ENCODE measurements around the gene ARL13A.
"Not testable (repeated sequence)": the region's sequence is repeated elsewhere in the genome, so short reads cannot be mapped to it uniquely, and the experiment has no call there.

ARL13A gene

GRCh38 chrX:100994352-100995281 lies 25.1 kb downstream of the ARL13A start:
- no peak for DNase-seq

GRCh38 chrX:100995469-100995868 lies 26.0 kb downstream of the ARL13A start:
- no peak for DNase-seq

- no peak for DNase-seq
Measured at GRCh38 chrX:100999451-100999850, 29.9 kb downstream of the ARL13A start.

GRCh38 chrX:101009090-101009489 lies 39.6 kb downstream of the ARL13A start:
- no peak for DNase-seq

GRCh38 chrX:101012031-101012430 lies 42.5 kb downstream of the ARL13A start:
- not testable (repeated sequence) for DNase-seq

- no peak for DNase-seq
Measured at GRCh38 chrX:101022020-101022419, 52.5 kb downstream of the ARL13A start.

- no peak for DNase-seq
Measured at GRCh38 chrX:101025126-101025525, 55.6 kb downstream of the ARL13A start.

- DNase-seq = no peak
Measured at GRCh38 chrX:101028562-101028961, 59.1 kb downstream of the ARL13A start.

GRCh38 chrX:101029665-101030064 lies 60.2 kb downstream of the ARL13A start:
- no peak for DNase-seq

GRCh38 chrX:101037231-101037630 lies 67.7 kb downstream of the ARL13A start:
- no peak for DNase-seq

- DNase-seq = no peak
Measured at GRCh38 chrX:101040197-101040596, 70.7 kb downstream of the ARL13A start.
